ENCODE measurements around the gene HNRNPA1L2.
"Not testable (repeated sequence)": the region's sequence is repeated elsewhere in the genome, so short reads cannot be mapped to it uniquely, and the experiment has no call there.

Gene HNRNPA1L2

DNA sequence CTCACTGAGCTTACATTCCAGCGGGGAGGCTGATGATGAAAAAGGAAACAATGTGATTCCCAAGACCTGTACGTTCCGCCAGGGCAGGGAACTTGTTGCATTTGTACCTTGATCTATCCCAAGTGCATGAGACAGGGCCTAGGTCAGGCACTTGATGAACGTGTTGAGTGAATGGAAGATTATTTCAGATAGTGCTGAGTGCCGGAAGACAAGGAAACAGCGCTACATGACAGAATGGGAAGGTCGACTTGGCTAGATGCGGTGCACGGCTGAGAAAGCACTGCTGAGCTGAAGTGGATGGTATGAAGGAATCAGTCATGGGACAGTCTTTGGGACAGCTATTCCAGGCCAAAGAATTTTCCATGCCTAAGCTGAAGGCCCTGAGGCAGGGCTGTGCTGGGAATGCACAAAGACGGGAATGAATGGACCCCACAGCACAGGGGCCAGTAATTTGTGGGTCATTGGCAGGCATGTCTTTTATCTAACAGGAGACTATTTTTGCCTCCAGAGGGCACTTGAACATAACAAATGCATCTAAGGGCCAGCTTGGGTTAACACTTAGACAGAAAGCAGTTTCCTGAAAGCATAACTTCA lies 33.1 kb upstream of the HNRNPA1L2 start:
- not testable (repeated sequence) for H3K4me1 ChIP-seq (ENCODE audit: control insufficient read depth, insufficient read depth, low read length)
- CTCF ChIA-PET = interaction anchor here (0.6 to 1.6 kb wide), 5 partner anchors 159 to 421 kb away, joined by 3 to 7 read pairs (median 3); no protein-coding TSS in a partner anchor
- TF ChIP-seq SCRT2 (tag by site-specific recombination; IDR thresholded peaks at IDR 0.05) = peak; percentile 82

DNA sequence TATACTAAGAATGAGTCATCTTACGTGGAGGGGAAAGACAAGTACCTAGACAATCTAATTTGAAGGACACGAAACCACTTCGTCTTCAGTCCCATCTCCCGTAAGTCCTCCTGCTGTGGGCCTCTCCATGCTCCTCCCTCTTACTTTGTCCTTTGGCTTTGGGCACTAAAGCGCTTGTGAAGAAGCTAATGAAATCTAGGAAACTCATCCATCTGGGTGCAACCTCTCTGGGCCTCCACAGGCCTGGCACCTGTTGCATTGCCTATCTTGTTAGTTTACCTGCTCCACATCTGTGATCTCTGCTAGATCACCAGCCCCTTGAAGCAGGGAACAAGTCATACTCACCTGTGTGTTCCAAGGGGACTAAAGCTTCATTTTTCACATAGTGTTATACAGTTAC lies 32.1 kb upstream of the HNRNPA1L2 start:
- H3K4me1 ChIP-seq (ENCODE audit: control insufficient read depth, insufficient read depth, low read length); H3K36me3 ChIP-seq (ENCODE audit: control insufficient read depth in 2 of 2, insufficient read depth in 1 of 2, low read length in 2 of 2); H3K9me3 ChIP-seq (ENCODE audit: control insufficient read depth, insufficient read depth, low read depth, low read length); H3K4me3 ChIP-seq (ENCODE audit: low read depth, low read length); H3K27ac ChIP-seq (ENCODE audit: extremely low read depth, low read depth, low read length); POLR2A ChIA-PET: not testable (repeated sequence)
- CTCF ChIA-PET = interaction anchor here (0.7 kb wide), 1 partner anchor 352 kb away, joined by 4 read pairs; no protein-coding TSS in a partner anchor
- TF ChIP-seq SCRT1 (tag by site-specific recombination; IDR thresholded peaks at IDR 0.05; ENCODE audit: borderline replicate concordance) = peak; percentile 73; the same call in 1 of the 2 replicates
- TF ChIP-seq SCRT2 (tag by site-specific recombination; IDR thresholded peaks at IDR 0.05) = peak; percentile 82

More for the DNA sequence above, 33.1 kb upstream of the HNRNPA1L2 start:
- H3K4me3 ChIP-seq (ENCODE audit: low read depth, low read length); H3K27ac ChIP-seq (ENCODE audit: extremely low read depth, low read depth, low read length); H3K36me3 ChIP-seq (ENCODE audit: control insufficient read depth in 2 of 2, insufficient read depth in 1 of 2, low read length in 2 of 2); H3K9me3 ChIP-seq (ENCODE audit: control insufficient read depth, insufficient read depth, low read depth, low read length): not testable (repeated sequence)
- POLR2A ChIA-PET = interaction anchor here (1.7 kb wide), 1 partner anchor 8 kb away, joined by 4 read pairs; no protein-coding TSS in a partner anchor

GRCh38 chr13:52615134-52615801 lies 27.0 kb upstream of the HNRNPA1L2 start:
- Histone ChIP-seq H3K27ac (ENCODE audit: extremely low read depth, low read depth, low read length) (no peak overlapping the region), H3K36me3 (ENCODE audit: control insufficient read depth in 2 of 2, insufficient read depth in 1 of 2, low read length in 2 of 2) (no peaks in the 10 kb centered on the region; a peak in 1 of 3 replicates), H3K4me1 (ENCODE audit: control insufficient read depth, insufficient read depth, low read length) (0 out of 2 replicates have a peak, but pooled peaks cover 2% of the 10 kb centered on the region), H3K9me3 (ENCODE audit: control insufficient read depth, insufficient read depth, low read depth, low read length) (no peaks in the 10 kb centered on the region), H3K4me3 (ENCODE audit: low read depth, low read length) (no peak overlapping the region)
- ChIA-PET POLR2A (no interaction called here), CTCF (interaction anchor here (0.5 to 0.7 kb wide), 2 partner anchors 76 to 111 kb away, joined by 3 to 4 read pairs; no protein-coding TSS in a partner anchor)
- TF ChIP-seq ZNF776 (tag by site-specific recombination; IDR thresholded peaks at IDR 0.05; ENCODE audit: borderline replicate concordance) = no peak
- peak; percentile 82 for TF ChIP-seq ZNF146 (tag by site-specific recombination; IDR thresholded peaks at IDR 0.05)

GRCh38 chr13:52615812-52616211 lies 26.4 kb upstream of the HNRNPA1L2 start:
- ChIA-PET POLR2A (no interaction called here), CTCF (interaction anchor here (0.5 to 0.7 kb wide), 2 partner anchors 75 to 111 kb away, joined by 3 to 4 read pairs; no protein-coding TSS in a partner anchor)
- TF ChIP-seq ZNF837 (tag by site-specific recombination; IDR thresholded peaks at IDR 0.05) (no peak), ZBTB1 (tag by site-specific recombination; IDR thresholded peaks at IDR 0.05) (no peak), ZNF354C (tag by site-specific recombination; IDR thresholded peaks at IDR 0.05; ENCODE audit: borderline replicate concordance, low read depth) (no peak), ZNF704 (tag by site-specific recombination; IDR thresholded peaks at IDR 0.05) (no peak), ZNF623 (tag by site-specific recombination; IDR thresholded peaks at IDR 0.05) (no peak), ZNF610 (tag by site-specific recombination; IDR thresholded peaks at IDR 0.05; ENCODE audit: borderline replicate concordance) (no peak), ZFP69B (tag by site-specific recombination; IDR thresholded peaks at IDR 0.05) (no peak), ZNF843 (tag by site-specific recombination; IDR thresholded peaks at IDR 0.05) (no peak), GLI4 (tag by site-specific recombination; IDR thresholded peaks at IDR 0.05) (no peak), ZIC2 (tag by site-specific recombination; IDR thresholded peaks at IDR 0.05) (no peak), ZNF426 (tag by site-specific recombination; IDR thresholded peaks at IDR 0.05) (no peak), CTCF (tag by site-specific recombination; IDR thresholded peaks at IDR 0.05) (no peak), ZNF416 (tag by site-specific recombination; IDR thresholded peaks at IDR 0.05) (no peak), ZBTB8A (tag by site-specific recombination; IDR thresholded peaks at IDR 0.05) (no peak), ZNF580 (tag by site-specific recombination; IDR thresholded peaks at IDR 0.05) (no peak), ZFP3 (tag by site-specific recombination; IDR thresholded peaks at IDR 0.05; ENCODE audit: low read depth) (no peak)
- TF ChIP-seq, protein P1, sequence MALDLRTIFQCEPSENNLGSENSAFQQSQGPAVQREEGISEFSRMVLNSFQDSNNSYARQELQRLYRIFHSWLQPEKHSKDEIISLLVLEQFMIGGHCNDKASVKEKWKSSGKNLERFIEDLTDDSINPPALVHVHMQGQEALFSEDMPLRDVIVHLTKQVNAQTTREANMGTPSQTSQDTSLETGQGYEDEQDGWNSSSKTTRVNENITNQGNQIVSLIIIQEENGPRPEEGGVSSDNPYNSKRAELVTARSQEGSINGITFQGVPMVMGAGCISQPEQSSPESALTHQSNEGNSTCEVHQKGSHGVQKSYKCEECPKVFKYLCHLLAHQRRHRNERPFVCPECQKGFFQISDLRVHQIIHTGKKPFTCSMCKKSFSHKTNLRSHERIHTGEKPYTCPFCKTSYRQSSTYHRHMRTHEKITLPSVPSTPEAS (tag by site-specific recombination; IDR thresholded peaks at IDR 0.05) = no peak
- Histone ChIP-seq H3K4me1 (ENCODE audit: control insufficient read depth, insufficient read depth, low read length) (0 out of 2 replicates have a peak, but pooled peaks cover 2% of the 10 kb centered on the region), H3K4me3 (ENCODE audit: low read depth, low read length) (no peak overlapping the region), H3K27ac (ENCODE audit: extremely low read depth, low read depth, low read length) (no peak overlapping the region), H3K36me3 (ENCODE audit: control insufficient read depth in 2 of 2, insufficient read depth in 1 of 2, low read length in 2 of 2) (no peaks in the 10 kb centered on the region; a peak in 1 of 3 replicates), H3K9me3 (ENCODE audit: control insufficient read depth, insufficient read depth, low read depth, low read length) (no peaks in the 10 kb centered on the region)
